Lower leg skin (tissue), 3 donors: ENCODE measurements around the gene MRAS.

Experiments used
- CTCF ChIP-seq, 3 donors: fragments of 450-650 bp; IDR thresholded peaks; one replicate each; pipeline ENCODE4 v1.5.1; 2016; ENCODE audit warnings: antibody characterized with exemption in 3 of 3, mild to moderate bottlenecking in 3 of 3, moderate library complexity in 2 of 3
- POLR2A ChIP-seq, 2 donors: fragments of 450-650 bp; IDR thresholded peaks; one replicate each; pipeline ENCODE4 v1.6.1; 2016 to 2017; ENCODE audit warnings: antibody characterized with exemption in 2 of 2, mild to moderate bottlenecking in 1 of 2, moderate library complexity in 1 of 2

- TF ChIP-seq CTCF (IDR thresholded peaks at IDR 0.05), result no peak
- no peak for TF ChIP-seq POLR2A (IDR thresholded peaks at IDR 0.05)
Measured at GRCh38 chr3:138338811-138339210, 9.6 kb upstream of the MRAS start.
